Stimulated activated CD8-positive, alpha-beta memory T cell treated with anti-CD3 and anti-CD28 coated beads, Interleukin-7, amount 100 ng/mL, for 48 hours (primary cell): ENCODE measurements around the gene CCNB1IP1.
"Not testable (repeated sequence)": the region's sequence is repeated elsewhere in the genome, so short reads cannot be mapped to it uniquely, and the experiment has no call there.

Source experiments
- DNase-seq, 2 donors: peaks; one replicate each; pipeline ENCODE4 v3.0.0-alpha.2; 2020; ENCODE audit warnings: low read depth in 1 of 2; ENCODE audit errors: extremely low read depth in 1 of 2

Gene CCNB1IP1

GRCh38 chr14:20333494-20333841 lies 389 bp upstream of the CCNB1IP1 start:
- DNase-seq: no peak

- DNase-seq: no peak
These were observed 670 bp downstream of the CCNB1IP1 start for GRCh38 chr14:20332431-20332787.

DNA sequence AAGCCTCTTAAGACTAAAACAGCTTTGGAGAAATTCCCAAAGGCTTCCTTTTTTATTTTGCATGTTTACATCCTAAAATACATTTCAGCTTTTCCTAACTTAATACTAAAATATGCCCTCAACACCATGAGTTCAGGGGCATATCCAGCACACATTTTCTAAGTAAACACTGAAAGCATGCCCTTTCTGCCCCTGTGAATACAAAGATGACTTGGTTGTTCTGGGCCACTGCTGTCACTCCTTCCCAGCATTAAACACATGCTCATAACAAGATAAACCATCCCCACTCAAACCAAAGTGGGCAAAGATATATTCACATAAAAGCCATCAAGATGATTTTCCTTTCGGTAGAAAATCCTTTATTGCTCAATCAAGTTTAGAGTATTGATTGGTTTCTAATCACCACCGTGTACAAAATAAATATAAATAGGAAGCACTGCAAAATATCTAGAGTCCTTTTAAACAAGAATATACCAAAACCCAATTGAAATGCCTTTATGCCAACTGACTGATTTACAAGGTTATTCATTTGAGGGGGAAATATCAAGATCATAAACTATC lies 1.9 kb downstream of the CCNB1IP1 start:
- no peak for DNase-seq

DNA sequence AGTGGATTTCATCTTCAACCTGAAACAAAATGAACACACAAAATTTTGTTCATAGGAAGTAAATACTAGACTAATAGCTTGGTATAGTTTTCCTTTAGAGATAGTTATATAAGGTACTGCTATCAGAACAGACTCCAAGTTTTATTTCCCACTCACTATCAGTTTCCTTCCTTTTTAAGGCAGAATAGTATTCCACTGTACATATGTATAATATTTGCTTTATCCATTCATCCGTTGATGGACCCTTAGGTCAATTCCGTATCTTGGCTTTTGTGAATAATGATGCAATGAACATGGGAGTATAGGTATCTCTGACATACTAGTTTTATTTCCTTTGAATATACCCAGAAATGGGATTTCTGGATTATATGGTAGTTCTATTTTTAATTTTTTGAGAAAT lies 3.7 kb downstream of the CCNB1IP1 start:
- no peak for DNase-seq

DNA sequence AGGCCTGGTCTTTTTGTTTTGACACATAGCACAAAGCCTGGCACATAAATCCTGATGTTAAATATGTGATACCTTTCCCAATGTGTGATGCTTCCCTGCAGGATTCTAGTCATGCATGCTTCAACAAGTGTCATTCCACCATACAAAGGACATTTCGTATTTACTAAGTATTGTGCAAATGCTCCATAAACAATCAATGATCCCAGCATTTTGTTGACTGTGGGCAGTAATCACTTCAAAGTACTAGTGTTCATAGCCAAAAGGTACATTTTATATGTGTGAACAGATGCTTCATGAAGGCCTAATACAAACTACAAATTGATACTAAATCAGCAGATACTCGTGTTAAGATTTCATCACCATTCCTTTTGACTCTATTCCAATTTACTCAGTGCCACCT lies 4.4 kb downstream of the CCNB1IP1 start:
- no peak for DNase-seq

DNA sequence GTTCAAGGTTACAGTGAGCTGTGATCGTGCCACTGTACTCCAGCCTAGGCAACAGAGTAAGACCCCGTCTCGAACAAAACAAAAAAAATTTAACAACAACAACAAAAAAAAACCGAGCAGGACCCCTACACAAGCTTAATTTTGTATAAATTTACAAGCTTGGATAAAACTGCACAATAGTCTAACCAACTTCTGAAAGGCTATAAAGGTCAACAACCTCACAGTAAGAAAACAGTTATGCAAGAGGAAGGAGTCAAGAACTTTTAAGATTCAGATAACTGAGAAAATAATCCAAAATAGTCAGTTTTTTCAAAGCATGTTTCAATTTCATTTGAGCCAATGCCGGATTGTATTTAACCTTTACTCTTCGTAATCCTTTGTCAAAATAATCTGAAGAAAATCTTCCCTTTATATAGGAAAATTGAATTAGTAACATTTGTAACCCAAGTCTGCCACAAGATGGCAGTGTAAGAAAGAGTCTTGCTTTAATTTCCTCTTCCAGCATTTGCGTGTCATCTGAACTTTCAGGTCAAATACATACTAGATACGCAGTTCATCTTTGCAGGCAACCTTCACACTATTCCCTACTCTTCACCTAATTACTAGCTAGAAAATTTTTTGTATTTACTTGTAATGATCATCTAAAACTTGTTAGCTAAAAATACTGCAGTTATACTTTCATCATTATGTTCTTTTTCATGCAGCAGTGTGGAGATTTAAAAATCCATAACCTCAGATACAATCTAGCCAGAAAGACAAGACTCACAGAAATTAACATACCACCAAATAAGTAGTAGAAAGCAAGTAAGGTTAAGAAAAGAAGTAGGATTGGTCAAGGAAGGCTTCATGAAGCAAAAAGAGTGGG lies 5.8 kb downstream of the CCNB1IP1 start:
- no peak for DNase-seq

GRCh38 chr14:20317720-20318119 lies 15.4 kb downstream of the CCNB1IP1 start:
- no peak for DNase-seq

- DNase-seq: no peak
These were observed 19.1 kb downstream of the CCNB1IP1 start for GRCh38 chr14:20314026-20314425.

- no peak for DNase-seq
These were observed 27.0 kb downstream of the CCNB1IP1 start for GRCh38 chr14:20306079-20306423.

DNA sequence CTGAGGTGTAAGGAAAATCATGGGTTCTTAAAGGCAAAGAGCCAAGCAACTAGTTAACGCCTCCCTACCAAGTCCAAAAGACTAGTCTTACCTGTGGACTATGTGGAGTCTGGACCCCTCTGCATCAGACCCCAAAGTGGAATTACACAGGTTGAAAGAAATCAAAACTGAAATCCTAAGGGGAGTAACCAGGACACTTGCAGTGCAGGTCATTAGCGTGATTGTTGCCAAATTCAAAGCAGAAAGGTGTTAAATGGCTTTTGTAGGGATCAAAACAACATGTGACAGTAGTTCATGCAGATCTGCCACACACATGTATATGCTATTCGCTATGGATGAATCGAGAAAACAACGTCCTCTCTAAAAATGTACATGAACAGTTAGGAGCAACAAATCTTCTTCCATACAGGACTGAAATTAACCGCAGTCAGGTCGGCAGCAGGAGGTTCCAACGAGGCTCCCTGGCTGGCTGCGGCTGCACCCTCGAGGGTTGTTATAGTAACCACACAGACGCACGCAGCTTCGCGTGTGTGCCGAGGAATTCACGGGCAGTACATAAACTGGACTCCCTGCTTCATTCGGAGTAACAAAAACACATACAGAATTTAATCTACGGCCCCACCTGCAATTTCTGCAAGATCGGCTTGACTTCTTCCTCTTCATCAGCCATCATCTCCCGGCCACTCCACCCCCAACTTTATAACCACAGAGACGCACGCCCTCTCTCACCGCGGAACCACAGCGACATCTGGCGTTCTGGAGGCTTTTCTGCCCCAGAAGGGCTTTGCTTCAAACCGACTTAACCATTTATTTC lies 27.6 kb downstream of the CCNB1IP1 start, which contains the start of gene TTC5:
Gene TTC5 (minus strand): TSS at position 687 of the 814 bp plus-strand sequence. CDS start 14 bp downstream, at position 673.
- peak; percentile 63 to 72 for DNase-seq

DNA sequence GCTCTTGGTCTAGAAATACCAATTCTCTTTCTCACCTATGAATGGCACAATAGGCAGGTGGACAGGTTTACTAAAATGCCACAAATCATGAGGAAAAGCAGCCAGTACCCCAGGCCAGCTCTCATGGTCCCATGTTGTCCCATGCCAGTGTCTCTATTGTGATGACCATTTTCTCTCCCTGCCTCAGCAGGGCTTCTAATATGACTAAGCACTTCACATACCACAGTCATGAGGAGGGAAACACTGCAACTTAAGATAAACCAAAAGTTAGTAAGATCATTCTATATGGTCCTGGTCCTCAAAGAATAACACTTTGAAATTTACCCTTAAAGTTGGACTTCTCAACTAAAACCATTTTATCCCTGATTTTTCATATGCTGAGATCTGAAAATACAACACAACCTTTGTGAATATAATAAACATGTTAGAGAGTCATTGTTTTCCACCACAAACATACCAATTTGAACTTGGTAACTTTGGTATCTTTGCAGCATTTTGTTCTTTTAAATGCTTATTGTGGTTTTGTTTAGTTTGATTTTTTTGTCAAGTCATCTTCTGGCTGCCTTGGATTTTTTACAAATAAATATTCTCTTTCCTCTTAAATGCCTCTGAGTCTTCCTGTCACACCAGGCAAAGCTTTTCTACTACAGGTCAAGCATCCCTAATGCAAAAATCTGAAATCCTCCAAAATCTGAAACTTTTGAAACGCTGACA lies 30.9 kb downstream of the CCNB1IP1 start:
- no peak for DNase-seq

GRCh38 chr14:20295067-20295466 lies 38.0 kb downstream of the CCNB1IP1 start:
- no peak for DNase-seq

- DNase-seq: no peak
These were observed 38.4 kb downstream of the CCNB1IP1 start for GRCh38 chr14:20294636-20295035.

GRCh38 chr14:20281998-20282397 lies 51.1 kb downstream of the CCNB1IP1 start:
- DNase-seq: not testable (repeated sequence)

- not testable (repeated sequence) for DNase-seq
These were observed 52.8 kb downstream of the CCNB1IP1 start for GRCh38 chr14:20280265-20280664.

GRCh38 chr14:20278414-20278813 lies 54.7 kb downstream of the CCNB1IP1 start:
- no peak for DNase-seq

DNA sequence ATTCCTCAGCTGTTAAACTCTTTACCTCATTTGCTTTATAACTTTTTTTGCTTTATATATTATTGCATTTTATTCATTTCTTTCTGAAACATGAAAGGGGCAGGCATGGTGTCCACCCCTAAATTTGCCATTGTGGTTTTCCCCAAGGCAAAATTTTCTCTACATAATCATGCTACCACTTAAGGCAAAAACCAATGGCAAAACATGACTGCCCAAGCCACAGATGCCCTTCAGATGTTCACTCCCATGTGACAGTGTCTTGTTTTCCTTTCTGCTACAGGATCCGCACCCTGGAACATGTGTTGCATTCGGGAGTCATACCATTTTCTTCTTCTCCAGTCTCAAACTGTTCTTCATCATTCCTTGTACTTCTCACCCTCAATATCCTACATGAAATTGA lies 55.7 kb downstream of the CCNB1IP1 start:
- no peak for DNase-seq

DNA sequence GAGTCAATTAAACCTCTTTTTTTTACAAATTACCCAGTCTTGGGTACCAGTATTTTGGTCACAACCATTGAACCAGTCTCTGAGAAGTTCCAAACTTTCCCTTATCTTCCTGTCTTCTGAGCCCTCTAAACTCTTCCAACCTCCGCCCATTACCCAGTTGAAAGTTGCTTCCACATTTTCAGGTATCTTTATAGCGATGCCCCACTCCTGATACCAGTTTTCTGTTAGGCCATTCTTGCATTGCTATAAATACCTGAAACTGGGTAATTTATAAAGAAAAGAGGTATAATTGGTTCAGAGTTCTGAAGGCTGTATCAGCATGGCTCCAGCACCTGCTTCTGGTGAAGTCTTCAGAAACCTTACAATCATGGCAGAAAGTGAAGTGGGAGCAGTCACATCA lies 59.0 kb downstream of the CCNB1IP1 start:
- DNase-seq: no peak

GRCh38 chr14:20264361-20264760 lies 68.7 kb downstream of the CCNB1IP1 start:
- not testable (repeated sequence) for DNase-seq

DNA sequence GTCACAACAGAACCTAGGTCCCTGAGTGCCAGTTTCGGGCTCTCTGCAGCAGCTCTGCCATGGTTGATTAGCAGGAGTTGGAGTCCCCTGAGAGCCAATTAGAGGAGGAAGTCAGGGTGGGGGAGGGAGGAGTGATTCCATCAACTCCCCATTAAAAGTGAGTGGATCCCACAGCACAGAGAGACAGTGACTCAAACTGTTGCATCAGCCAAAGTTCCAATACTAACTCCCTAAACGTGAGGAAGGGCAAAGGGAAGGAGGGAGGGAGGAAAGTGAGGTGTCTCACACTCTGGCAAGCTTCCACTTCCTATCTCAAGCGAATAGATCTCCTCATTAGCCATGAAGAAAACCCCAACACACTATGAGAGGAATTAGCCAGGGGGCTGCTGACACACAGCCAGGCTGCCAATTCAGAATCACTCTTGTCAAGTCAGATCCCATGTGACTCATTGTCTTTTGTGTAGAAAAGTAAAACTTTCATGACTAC lies 70.4 kb downstream of the CCNB1IP1 start:
- DNase-seq: no peak
